GM12865 (cell line): Measurements from ENCODE around the gene KCNT1.

Experiments used
- DNase-seq: peaks from one replicate; pipeline ENCODE4 v3.0.0; 2010; ENCODE audit warnings: low read depth
- H3K4me3 ChIP-seq: 2 replicates; pipeline ENCODE4 v1.5.1; 2011; ENCODE audit warnings: mild to moderate bottlenecking, low read depth, low read length, control low read depth
- CTCF ChIP-seq: IDR thresholded peaks from 2 replicates; pipeline ENCODE4 v1.5.1; 2011; ENCODE audit warnings: low read length, control low read depth, low read depth, inconsistent platforms; ENCODE audit not compliant: insufficient read depth; ENCODE audit errors: missing control alignments

Gene KCNT1

DNA sequence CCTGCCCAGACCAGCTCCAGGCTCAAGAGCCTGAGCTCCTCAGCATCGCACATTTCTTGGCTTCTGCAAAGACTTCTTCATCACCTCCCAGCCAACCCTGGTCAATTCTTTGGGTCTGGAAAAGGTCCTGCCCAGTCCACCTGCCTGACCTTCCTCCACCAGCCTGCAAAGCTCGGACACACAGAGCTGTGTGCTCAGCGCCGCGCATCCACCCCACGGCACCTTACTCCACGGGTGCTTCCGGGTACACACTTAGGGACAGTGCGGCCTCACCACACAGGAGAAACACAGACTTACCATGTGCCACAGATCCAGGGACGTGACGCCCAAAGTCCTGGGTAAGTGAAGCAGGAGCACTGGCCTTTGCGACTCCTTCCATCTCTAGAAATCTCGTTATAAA, 97.3 kb downstream of the KCNT1 start:
- no peak for DNase-seq
- TF ChIP-seq CTCF = no peak
- H3K4me3 ChIP-seq = no peak overlapping the region

- TF ChIP-seq CTCF = no peak
- no peak for DNase-seq
- H3K4me3 ChIP-seq = no peak overlapping the region
These were observed 99.1 kb downstream of the KCNT1 start for GRCh38 chr9:135801070-135801469.

DNA sequence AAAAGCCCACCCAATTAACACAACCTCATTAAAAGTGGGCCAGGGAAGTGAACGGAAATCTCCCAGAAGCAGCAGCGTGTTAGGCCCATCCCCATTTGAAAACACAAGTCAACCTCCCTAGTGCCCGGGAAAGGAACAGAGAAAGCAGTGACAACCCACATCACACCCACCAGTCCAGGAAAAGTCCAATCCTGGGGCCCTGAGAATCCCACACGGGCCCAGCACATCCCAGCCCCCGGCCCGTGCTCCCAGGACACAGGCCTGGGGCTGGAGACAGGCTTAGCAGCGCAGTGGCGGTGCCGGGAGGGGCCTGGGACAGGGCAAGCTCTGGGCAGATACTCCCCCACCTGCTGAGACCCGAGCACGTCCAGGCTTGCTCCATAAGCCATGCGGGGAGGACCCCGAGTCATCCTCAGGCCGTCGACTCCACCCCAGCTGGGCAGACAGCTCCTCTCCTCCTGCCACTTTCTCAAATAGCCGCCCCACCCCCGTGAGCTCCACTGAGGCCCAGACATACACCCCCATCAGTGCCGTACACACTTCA, 101.0 kb downstream of the KCNT1 start:
- no peak for DNase-seq
- no peak for TF ChIP-seq CTCF
- H3K4me3 ChIP-seq = no peak overlapping the region

- DNase-seq = no peak
- TF ChIP-seq CTCF = no peak
- H3K4me3 ChIP-seq = no peak overlapping the region
These were observed 101.5 kb downstream of the KCNT1 start for GRCh38 chr9:135803441-135803840.

DNA sequence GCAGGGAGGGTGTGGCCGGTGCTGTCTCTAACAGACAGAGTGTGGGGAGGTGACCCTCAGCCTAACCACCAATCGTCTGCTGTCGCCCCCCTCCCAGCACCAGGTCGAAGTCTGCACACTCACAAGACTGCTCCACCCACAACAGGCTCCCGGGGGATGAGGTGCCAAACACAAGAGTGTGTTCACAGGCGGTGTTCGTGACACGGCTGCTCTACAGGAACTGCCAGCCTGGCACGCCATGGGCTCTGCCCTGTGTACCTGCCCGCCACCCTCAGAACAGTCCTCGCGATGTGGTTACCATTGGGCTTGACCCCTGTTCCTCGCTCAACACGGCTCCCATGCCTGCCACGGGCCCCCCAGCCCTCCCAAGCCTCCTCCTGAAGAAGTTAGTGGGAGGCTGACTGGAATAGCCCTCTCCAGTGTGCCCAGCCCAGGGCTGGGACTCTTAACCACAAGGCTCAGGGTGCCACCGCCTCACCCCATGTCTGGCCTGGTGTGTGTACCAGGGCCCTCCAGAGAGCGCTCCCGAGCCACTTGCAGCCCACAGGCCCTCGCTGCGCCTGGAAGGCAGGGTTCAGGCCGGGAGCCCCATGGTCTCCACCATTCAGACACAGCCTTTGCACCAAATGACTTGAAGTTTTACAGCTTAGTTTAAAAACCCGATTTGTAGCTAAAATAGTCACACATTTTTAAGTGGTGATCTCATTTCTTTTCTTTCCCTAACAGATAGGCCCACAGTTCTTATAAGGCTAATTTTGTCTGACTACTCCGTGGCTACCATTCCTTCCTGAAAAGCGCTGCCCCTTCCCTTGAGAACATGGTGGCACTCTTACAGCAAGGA, 102.8 kb downstream of the KCNT1 start:
- H3K4me3 ChIP-seq = no peak overlapping the region
- no peak for TF ChIP-seq CTCF
- no peak for DNase-seq

DNA sequence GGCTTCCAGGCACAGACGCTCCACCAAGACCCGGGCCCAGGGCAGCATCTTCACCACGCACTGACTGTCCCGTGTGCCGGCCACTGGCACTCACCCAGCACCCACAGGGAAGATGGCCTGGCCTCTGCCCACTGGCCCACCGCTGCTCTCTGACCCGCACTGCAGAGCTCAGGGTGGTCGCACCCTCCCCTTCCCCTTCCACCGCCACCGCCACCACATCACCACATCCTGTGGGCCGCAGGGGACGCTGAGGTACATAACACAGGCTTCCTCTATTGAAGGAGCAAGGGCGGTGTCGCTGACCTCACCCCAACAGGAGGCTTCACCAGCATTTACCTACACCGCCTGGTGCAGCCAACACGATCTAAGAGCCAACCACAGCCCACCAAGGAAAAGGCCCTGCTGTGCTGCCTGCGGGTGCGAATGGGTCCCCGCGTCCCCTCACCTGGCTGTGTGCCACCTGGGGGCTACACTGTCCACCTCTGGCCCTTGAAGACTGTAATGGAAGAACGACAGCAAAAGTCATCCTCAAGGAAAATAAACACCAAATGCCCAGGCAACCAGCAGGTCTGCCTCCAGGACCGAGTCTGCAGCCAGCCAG, 103.5 kb downstream of the KCNT1 start:
- no peak for TF ChIP-seq CTCF
- H3K4me3 ChIP-seq = no peak overlapping the region
- DNase-seq = no peak

- DNase-seq = no peak
- no peak for TF ChIP-seq CTCF
- H3K4me3 ChIP-seq = no peak overlapping the region
These were observed 107.2 kb downstream of the KCNT1 start for GRCh38 chr9:135809166-135809565.
